Measurements from ENCODE around the gene GSTA2. TPM values are rescaled to one million over a fixed set of nuclear protein-coding genes. Genes with fewer than 3 reads are reported as not detected.
"Not testable (repeated sequence)": the region's sequence is repeated elsewhere in the genome, so short reads cannot be mapped to it uniquely, and the experiment has no call there.

The GSTA2 gene
- total RNA-seq, 4 donors from 2014 or later: 1.4 TPM; not detected in 3

GRCh38 chr6:52754443-52754842 is 8.8 kb downstream of the GSTA2 start:
- ATAC-seq: no peak
- no peak overlapping the region for H3K4me3 ChIP-seq
- 100% methylated on average over 1 of the region's 3 CpGs; no CpG with 5 or more reads in 1 of the 2 donors for WGBS, 2 donors (ENCODE audit: low coverage in 1 of 2)
- H3K4me1 ChIP-seq: no peaks in the 10 kb centered on the region
- no peaks in the 10 kb centered on the region for H3K27me3 ChIP-seq
- no peak overlapping the region for H3K27ac ChIP-seq
- peaks cover 0 to 14% (median 0%) of the 10 kb centered on the region in 3 donors for H3K9me3 ChIP-seq
- H3K36me3 ChIP-seq: no peaks in the 10 kb centered on the region
- no peak for TF ChIP-seq POLR2AphosphoS5 (IDR thresholded peaks at IDR 0.05)
- no peak for TF ChIP-seq POLR2A (IDR thresholded peaks at IDR 0.05)
- TF ChIP-seq EP300 (IDR thresholded peaks at IDR 0.05): no peak
- TF ChIP-seq CTCF (IDR thresholded peaks at IDR 0.05): no peak

- H3K9me3 ChIP-seq: peaks cover 0 to 14% (median 0%) of the 10 kb centered on the region in 3 donors
- not testable (repeated sequence) for ATAC-seq, H3K27me3 ChIP-seq, H3K4me1 ChIP-seq, H3K27ac ChIP-seq, H3K36me3 ChIP-seq, H3K4me3 ChIP-seq
- 82 to 88% methylated on average over 2 of the region's 2 CpGs for WGBS, 2 donors (ENCODE audit: low coverage in 1 of 2)
These were observed 10.1 kb downstream of the GSTA2 start for GRCh38 chr6:52753137-52753536.

- Histone ChIP-seq H3K4me3 (no peak overlapping the region), H3K9me3 (peaks cover 0 to 14% (median 0%) of the 10 kb centered on the region in 3 donors), H3K27me3 (no peaks in the 10 kb centered on the region), H3K36me3 (no peaks in the 10 kb centered on the region), H3K27ac (no peak overlapping the region), H3K4me1 (no peaks in the 10 kb centered on the region)
- no peak for ATAC-seq
- TF ChIP-seq POLR2A (IDR thresholded peaks at IDR 0.05) (no peak), CTCF (IDR thresholded peaks at IDR 0.05) (no peak), EP300 (IDR thresholded peaks at IDR 0.05) (no peak), POLR2AphosphoS5 (IDR thresholded peaks at IDR 0.05) (no peak)
These were observed 11.0 kb downstream of the GSTA2 start for GRCh38 chr6:52752310-52752709.

GRCh38 chr6:52749556-52750152 is 13.6 kb downstream of the GSTA2 start:
- ATAC-seq: no peak
- Histone ChIP-seq H3K9me3 (peaks cover 0 to 14% (median 0%) of the 10 kb centered on the region in 3 donors), H3K27me3 (no peaks in the 10 kb centered on the region), H3K27ac (no peak overlapping the region), H3K4me1 (no peaks in the 10 kb centered on the region), H3K4me3 (no peak overlapping the region), H3K36me3 (no peaks in the 10 kb centered on the region)
- TF ChIP-seq CTCF (IDR thresholded peaks at IDR 0.05) (no peak), POLR2AphosphoS5 (IDR thresholded peaks at IDR 0.05) (no peak), EP300 (IDR thresholded peaks at IDR 0.05) (no peak)
- 54 to 70% methylated on average over 2 of the region's 2 CpGs for WGBS, 2 donors (ENCODE audit: low coverage in 1 of 2)

GRCh38 chr6:52747301-52747700 is 16.0 kb downstream of the GSTA2 start:
- 48 to 70% methylated on average over 2 to 3 of the region's 3 CpGs for WGBS, 2 donors (ENCODE audit: low coverage in 1 of 2)
- H3K4me1 ChIP-seq, ATAC-seq, H3K36me3 ChIP-seq, H3K27ac ChIP-seq, H3K4me3 ChIP-seq, H3K27me3 ChIP-seq: not testable (repeated sequence)
- H3K9me3 ChIP-seq: peaks cover 0 to 14% (median 0%) of the 10 kb centered on the region in 3 donors

GRCh38 chr6:52746213-52746612 is 17.1 kb downstream of the GSTA2 start:
- H3K4me1 ChIP-seq: no peaks in the 10 kb centered on the region
- no peak for ATAC-seq
- no peaks in the 10 kb centered on the region for H3K27me3 ChIP-seq
- H3K4me3 ChIP-seq: no peak overlapping the region
- TF ChIP-seq CTCF (IDR thresholded peaks at IDR 0.05) (no peak), POLR2AphosphoS5 (IDR thresholded peaks at IDR 0.05) (no peak), EP300 (IDR thresholded peaks at IDR 0.05) (no peak), POLR2A (IDR thresholded peaks at IDR 0.05) (no peak)
- H3K36me3 ChIP-seq: no peaks in the 10 kb centered on the region
- WGBS, 2 donors (ENCODE audit: low coverage in 1 of 2): 57 to 73% methylated on average over 4 of the region's 4 CpGs
- H3K9me3 ChIP-seq: peaks cover 0 to 12% (median 0%) of the 10 kb centered on the region in 3 donors
- H3K27ac ChIP-seq: no peak overlapping the region

All from gastroesophageal sphincter (tissue), 4 donors.